DMS114 treated with DMSO at 0.1 percent for 48 hours (cell line): ENCODE results near the gene MFN2.
"Not testable (repeated sequence)": the region's sequence is repeated elsewhere in the genome, so short reads cannot be mapped to it uniquely, and the experiment has no call there.

Experiments
- DNase-seq: peaks from one replicate; lab custom pipeline; 2025; ENCODE audit not compliant: unreplicated experiment; lab: John Stamatoyannopoulos, UW

MFN2 gene

DNA sequence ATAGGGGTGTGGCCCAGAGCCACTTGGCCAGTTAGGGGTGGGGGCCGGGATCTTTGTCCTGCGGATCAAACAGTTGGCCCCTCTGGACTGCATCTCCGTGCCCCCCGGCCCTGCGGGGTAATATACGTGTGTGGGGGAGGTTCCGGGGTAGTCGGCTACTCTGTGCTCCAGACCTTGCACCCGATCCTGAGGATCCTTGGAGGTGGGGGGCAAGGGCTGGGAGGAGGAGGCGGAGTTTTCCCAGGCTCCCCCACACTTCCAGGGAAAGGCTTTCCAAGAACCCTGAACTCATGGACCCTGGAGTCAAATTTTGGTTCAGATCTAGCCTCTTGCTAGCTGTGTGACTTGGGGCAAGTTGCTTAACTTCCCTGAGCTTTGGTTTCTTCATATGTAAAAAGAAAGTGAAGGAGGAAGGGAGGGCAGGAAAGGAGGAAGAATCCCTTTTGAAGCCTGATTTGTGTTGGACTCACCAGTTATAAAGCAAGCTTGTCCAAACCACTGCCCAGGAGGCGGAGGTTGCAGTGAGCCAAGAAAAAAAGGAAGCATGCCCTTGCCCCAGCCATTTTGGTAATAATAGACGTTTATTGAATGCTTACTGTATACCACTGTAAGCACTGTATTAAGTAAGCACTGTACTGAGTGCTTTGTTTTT lies 39.7 kb downstream of the MFN2 start:
- DNase-seq: no peak

DNA sequence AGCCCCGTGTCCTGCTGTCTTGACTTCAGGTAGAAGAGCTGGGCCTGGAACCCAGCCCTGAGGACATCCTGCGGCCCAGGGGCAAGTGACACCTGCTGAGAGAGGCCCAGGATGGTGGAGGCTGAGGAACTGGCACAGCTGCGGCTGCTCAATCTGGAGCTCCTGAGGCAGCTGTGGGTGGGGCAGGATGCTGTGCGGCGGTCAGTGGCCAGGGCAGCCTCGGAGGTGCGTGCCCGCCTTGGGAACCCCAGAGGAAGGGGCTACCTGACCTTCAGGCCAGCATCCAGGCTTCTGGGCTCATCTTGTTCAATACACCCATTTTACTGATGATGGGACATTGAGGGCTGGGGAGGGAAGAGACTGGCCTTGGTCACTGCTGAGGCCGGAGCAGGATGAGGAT lies 41.4 kb downstream of the MFN2 start:
- DNase-seq: no peak

DNA sequence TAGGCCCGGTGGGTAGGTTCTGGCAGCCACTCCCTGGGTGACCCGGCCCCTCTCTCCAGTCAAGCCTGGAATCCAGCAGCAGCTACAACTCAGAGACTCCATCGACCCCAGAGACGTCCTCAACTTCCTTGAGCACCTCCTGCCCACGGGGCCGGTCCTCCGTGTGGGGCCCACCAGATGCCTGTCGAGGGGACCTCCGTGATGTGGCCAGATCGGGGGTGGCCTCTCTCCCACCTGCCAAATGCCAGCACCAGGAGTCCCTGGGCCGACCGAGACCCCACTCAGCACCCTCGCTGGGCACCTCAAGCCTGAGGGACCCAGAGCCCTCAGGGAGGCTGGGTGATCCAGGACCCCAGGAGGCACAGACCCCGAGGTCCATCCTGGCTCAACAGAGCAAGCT lies 41.8 kb downstream of the MFN2 start:
- no peak for DNase-seq

DNA sequence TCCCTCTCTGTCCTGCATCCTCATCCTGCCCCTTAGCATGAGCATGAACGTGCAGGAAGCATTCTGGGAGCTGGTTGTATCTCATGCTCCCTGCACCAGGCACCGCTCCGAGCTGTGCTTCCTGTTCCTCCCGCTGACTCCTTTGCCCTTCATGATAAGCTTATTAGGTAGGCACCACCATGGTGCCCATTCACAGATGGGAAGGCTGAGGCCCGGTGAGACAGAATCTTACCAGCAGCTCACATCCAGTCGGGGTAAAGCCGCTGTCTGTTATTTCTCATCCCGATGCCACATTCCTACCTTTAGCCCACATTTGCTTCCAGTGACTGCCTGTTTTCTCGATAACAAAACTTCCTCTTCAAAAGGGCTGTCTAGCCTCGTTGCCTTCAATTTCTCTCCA lies 46.3 kb downstream of the MFN2 start:
- no peak for DNase-seq

DNA sequence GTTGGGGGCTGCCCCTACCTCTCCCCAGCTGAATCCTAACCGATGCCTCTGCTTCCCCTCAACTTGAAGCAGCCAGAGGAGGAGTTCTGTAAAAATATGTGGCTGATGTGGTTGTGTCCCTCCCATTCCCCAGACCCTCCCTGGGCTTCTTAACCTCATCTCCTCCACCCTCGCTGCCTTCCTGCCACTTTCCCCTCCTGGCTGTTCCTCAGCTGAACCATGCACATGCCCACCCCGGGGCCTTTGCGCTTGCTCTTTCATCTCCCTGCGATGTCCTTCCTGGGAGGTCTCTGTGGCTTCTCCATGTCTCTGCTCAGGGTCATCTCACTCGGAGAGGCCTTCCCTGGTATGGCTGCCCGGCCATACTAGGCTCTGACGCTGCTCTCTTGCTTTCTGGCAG lies 48.0 kb downstream of the MFN2 start:
- no peak for DNase-seq

DNA sequence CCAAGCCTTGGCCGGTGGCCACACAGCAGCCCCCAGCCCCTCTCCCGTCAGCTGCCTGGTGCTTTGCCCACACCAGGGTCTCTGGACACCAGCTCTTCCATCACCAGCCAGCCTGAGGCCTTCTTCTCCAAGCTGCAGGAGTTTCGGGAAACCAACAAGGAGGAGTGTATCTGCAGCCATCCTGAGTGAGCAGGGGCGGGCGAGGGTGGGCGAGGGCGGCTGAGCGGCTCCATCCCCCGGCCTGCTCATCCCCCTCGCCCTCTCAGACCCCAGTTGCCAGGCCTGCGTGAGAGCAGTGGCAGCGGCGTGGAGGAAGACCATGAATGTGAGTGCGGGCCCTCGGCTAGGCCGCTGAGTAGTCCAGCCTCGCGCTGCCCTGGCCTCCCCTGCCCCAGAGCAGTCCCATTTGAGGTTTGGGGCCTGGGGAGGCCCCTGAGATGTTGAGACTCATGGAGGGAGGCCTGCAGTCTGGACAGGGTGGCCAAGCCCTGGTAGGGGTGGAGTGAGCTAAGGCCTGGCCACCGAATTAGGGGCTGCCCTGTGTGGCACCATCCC lies 48.8 kb downstream of the MFN2 start:
- DNase-seq: no peak

DNA sequence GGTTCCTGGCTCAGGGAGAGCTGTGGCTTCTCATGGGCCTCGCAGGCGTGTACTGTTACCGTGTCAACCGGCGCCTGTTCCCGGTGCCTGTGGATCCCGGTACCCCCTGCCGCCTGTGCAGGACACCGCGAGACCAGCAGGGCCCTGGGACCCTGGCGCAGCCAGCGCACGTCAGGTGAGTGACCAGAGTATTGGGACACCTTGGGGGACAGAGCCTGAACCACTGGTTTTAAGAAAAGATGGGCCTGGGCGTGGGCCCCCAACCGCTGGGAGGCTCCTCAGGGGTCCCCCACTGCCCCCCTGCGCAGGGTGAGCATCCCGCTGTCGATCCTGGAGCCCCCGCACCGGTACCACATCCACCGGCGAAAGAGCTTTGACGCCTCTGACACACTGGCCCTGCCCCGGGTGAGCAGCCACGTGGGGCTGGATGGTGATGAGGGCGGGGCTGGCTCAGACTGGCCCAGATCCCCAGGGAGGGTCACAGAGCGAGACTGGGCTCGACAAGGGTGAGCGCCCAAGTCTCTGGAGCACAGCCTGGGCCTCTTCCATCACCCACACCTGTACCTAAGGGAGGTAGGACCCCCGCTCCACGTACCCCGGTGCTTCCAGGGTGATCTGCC lies 49.6 kb downstream of the MFN2 start:
- DNase-seq: no peak

DNA sequence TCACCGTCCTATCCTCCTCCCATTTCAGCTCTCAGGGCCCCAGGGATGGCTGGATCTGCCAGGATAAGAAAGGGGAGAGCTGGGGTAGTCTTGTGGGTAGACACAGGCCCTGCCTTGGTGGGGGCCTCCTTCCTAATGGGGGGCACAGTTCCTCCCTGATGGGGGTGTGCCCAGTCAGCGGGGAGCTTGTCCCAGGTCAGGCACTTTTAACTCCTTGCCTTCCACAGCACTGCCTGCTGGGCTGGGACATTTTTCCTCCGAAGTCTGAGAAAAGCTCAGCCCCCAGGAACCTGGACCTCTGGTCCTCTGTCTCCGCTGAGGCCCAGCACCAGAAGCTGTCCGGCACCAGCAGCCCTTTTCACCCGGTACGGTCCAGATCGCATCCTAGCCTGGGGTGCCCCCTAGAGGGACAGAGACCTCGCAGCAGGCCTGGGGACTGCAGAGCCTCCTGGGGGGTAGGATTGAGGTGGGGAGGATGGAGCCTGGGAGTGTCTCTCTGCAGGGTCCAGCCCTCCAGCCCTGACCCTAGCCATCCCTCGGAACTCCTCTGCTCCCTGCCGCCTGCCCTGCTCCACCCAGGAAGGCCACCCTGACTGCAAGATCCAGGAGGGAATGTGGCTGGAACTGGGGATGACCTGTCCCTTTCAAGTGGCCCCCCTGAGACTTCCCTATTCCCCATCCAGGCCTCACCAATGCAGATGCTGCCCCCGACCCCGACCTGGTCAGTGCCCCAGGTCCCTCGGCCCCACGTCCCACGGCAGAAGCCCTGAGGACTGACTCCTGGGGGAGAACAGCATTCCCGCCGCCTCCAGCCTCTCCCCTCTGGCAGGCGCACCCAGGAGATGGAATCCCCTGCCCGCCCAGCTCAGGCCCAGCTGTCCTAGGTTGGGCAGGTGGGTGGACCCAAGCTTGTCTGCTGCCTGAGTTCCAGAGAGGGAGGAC lies 51.1 kb downstream of the MFN2 start:
- no peak for DNase-seq

DNA sequence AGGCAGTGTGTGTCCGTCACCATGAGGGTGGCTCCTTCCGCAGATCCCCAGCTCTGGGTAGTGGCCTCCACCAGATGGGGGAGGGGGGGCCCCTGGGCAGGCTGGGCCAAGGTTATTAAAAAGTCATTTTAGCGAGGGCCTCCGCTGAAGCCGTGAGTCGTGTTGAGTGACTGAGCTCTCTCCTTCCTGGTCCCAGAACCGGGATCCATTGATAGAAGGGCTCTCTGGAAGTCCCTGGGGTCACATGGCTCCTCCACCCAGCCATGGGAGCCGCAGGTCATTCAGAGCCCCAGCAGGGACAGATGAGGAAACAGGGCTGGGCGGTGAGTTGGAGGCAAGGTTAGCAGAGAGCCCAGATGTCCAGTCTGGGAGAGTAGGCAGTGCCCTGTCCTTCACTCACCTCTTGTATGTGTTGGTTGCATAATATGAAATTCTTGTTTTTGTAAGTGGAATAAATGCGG lies 51.9 kb downstream of the MFN2 start:
- no peak for DNase-seq

DNA sequence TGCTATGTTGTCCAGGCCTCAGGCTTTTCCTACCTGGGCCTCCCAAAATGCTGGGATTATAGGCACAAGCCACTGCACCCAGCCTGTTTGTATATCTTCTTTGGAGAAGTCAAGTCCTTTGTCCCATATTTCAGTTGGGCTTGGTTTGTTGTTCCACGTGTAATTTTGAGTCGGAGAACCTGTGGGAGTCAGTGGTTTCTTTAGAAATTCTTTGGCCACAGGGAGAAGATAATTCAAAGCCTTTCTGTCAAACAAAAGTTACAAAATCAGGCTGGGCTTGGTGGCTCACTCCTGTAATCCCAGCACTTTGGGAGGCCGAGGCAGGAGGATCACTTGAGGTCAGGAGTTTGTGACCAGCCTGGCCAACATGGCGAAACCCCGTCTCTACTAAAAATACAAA lies 53.2 kb downstream of the MFN2 start:
- DNase-seq: not testable (repeated sequence)

DNA sequence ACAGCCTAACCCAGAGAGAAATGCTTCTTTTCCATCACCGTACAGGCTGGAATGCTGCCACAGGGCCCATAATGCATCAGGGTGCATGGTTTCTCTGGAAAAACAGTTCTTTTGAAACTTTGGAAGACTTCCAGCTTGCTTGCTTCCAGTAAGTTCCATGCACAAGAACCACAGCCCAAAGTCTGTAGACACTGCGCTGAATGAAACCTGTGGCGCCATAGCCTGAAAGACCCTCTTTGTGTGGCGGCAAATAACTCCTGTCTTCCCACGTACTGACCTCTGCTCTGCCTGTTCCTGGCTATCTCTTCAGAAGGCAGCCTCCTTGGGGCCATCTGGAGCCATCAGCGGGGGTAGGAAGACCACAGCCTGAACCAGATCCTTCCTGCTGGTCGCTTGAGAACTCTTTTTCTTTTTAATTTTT lies 54.1 kb downstream of the MFN2 start:
- DNase-seq: no peak

DNA sequence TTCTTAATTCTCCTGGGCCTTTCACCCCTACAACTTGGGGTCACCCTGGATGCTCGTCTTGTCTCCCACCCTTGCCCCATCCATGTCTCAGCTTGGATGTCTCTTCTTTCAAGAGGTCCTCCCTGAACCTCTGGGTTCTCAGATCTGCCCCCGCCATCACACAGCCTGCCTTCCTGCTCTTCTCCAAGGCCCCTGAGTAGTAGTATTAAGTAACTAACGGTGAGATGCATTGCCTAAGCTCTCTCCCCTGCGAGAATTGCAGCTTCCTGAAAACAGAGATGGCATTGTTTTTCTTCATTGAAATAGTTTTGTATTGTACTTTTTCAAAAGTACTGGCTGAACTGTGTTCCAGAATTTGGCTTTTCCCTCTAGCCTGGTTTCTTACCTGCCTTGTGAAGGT lies 55.1 kb downstream of the MFN2 start:
- no peak for DNase-seq

DNA sequence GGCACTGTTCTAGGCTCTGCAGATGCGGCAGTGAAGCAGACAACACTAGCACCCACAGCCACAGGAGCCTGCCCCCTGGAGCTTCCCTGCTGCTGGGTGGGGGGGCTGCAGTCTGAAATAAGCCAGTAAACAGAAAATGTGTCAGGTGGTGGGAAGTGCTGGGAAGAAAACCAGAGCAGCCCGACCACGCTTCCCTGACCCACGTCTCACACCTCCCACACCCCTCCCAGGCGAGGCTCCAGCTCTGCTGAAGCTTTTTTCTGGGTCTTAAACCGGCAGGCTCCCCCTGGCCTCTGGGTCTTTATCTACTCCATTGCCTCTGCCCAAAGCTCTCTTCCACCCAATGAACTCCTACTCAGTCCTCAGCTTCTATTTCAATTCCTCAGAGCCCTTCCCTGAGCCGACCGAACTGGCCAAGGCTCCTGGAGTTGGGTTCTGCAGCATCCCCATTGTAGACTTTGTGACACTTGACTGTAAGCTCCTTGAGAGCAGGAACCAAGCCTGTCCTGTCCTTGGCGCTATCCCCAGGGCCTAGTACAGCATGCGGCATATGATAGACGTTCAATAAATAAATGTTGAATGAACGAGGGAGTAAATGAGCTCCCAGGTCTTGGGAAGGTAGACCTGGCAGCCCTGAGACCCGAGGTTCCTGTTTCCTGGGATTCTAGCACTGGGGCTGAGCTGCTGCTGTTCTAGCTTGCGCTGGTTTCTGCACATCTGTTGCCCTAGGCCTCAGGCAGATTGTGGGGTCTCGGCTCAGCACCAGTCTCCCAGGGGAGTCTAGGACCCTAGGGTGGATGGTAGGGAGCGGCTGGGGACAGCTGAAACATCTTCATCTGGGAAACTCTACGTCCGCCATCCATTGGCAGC lies 57.5 kb downstream of the MFN2 start:
- no peak for DNase-seq

DNA sequence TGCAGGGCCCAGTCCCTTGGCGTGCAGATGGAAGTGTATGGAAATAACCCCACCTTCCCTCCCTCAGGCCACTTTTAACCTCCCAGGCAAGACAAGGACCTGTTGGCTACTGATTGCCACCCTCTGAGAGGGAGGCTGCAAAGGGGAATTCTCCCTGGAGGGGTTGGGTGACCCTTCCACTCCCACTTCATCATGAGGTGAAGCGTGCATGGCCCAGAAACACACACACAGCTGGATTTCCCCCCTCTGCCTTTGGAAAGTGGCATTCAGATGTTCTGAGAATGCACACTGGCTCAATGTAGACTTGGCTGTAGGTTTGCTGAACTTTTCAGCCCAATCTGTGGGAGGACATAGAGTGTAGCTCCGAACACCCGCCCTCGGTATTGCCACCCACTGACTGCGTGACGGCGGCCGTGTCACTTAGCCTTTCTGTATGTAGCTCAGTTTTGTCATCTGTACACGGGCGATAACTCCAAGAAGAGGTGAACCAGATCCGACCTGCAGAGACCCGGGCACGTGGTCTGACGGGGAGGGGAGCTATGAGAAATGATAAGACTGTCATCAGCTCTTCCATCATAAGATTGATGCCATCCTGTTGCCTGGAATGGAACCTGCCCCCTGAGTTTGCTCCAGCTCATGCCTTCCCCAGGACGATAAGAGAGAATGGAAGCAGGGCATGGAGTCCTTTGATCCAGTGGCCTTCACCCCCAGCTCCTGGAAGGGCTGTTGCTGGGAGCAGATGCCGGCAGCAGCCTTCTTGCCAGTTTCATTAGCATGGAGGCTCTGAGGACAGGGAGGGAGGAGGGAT lies 58.3 kb downstream of the MFN2 start:
- no peak for DNase-seq

DNA sequence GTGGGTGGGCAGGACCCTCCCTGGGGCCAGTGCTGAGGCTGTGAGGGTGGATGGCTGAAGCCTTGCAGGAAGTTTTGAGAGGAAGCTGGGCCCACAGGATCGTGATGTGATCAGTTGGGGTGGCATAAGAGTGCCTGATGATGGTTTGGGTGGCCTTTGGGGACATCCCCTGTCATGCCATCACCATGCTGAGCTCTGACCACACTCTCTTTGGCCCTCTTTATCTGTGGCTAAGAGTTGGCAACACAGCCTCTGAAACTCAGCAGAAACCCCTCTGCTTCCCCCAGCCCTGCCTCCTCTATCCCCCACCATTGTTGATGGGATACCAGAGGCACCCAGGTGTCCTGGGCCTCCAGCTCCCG lies 58.9 kb downstream of the MFN2 start:
- DNase-seq: no peak

DNA sequence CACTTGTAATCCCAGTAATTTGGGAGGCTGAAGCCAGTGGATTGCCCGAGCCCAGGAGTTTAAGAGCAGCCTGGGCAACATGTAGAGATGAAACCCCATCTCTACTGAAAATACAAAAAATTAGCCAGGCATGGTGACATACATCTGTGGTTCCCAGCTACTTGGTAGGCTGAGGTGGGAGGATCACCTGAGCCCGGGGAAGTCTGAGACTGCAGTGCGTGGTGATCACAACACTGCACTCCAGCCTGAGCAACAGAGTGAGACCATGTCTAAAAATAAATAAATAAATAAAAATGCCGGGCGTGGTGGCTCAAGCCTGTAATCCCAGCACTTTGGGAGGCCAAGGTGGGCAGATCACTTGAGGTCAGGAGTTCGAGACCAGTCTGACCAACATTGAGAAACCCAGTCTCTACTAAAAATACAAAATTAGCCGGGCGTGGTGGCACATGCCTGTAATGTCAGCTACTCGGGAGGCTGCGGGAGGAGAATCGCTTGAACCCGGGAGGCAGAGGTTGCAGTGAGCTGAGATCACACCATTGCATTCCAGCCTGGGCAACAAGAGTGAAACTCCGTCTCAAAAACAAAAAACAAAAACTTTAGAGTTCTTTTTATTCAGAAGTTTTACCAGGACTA lies 59.7 kb downstream of the MFN2 start:
- DNase-seq: not testable (repeated sequence)

DNA sequence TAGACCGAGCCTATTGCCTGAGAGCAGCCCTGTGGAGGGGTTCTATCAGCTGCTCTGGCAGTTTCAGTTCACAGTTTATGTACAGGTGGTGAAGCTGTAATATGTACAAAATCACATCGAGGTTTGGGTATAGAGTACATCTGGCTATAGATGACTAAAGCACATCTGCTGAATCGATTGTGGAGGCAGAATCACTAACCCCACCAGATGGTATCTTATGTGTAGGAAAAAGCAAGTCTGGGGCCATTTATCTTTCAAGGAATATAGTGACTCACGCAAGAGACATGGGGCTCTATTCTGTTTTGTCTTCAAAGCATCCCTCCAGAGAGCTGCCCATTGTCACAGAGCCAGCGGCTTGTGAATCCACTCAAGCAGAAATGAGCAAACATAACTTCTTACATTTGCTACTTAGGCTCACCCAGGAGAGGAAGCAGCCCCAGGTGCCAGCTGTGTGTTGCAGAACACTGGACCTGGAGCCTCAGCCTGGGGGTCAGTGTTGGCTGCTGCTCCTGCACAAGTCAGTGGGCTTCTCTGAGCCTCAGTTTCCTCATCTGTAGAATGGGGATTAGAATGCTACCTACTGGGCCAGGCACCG lies 60.3 kb downstream of the MFN2 start:
- no peak for DNase-seq

DNA sequence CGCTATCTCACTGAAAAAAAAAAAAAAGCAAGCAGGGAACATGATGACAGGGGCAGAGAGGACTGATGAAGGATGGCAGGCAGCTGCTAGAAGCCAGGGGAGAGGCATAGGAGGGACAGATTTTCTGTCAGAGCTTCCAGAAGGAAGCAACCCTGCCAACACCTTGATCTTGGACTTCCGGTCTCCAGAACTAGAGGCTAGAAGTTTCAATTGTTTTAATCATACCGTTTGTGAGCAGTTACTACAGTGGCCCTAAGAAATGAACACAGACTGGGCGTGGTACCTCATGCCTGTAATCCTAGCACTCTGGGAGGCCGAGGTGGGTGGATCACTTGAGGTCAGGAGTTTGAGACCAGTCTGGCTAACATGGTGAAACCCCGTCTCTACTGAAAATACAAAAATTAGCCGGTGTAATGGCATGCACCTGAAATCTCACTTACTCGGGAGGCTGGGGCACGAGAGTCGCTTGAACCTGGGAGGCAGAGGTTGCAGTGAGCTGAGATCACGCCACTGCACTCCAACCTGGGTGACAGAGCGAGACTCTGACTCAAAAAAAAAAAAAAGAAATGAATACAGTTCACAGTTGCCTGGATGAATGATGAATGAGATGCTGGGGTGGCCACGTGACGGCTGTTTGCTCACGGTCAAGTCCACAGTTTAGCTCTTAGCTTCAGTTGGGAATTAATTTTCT lies 64.1 kb downstream of the MFN2 start:
- DNase-seq: not testable (repeated sequence)

DNA sequence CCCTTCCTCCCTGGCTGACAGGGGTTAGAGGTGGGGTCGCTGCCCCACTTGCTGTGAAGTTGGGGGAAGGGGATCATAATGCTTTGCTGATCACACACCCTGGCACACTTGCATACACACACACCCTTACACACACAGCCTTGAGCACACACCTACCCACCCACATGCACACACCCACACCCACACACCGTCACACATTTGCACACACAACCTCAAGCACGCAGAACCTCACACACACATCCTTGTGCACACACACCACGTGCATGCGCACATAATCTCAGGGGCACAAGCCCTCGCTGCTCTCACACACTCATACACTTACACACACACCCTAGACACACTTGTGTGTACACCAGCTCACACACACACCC lies 66.5 kb downstream of the MFN2 start:
- no peak for DNase-seq
